Ureter (tissue), 1 donor: ENCODE results near the gene HLA-DOA. TPM values are rescaled to one million over a fixed set of nuclear protein-coding genes. Genes with fewer than 3 reads are reported as not detected.

Source experiments
- DNase-seq: peaks from one replicate; pipeline ENCODE4 v3.0.0-alpha.2; 2020; ENCODE audit warnings: low spot score
- total RNA-seq: library from RNA; stranded (reverse); gene quantifications from one replicate; pipeline ENCODE4 v1.2.4, GENCODE V29; 2023
- donor health status: DM: yes; HTN: yes; CAD: no.

Gene HLA-DOA
- total RNA-seq, 1 donor from 2014 or later = 25.6 TPM

- DNase-seq = no peak
Measured at GRCh38 chr6:33017018-33017417, 7.6 kb upstream of the HLA-DOA start.

DNA sequence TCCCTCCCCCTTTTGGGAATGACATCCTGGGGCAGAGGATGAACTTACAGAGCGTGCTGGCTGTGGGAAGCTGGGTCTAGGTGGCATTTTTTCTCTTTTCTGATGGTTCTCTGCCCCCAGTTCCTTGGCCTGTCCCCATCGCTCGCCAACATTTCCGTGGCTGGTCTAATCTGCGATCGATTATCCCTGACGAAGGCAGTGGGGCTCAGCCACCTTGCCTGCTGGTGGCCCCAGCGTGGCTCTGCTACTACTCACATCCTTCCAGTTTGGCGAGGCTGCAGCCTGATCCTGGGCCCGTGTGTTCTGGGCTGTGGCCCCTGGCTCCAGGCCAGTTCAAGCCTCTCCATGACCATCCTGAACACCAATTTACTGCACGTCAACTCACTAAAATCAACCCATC is 6.4 kb upstream of the HLA-DOA start:
- no peak for DNase-seq

- peak; percentile 79 for DNase-seq
Measured at GRCh38 chr6:33014841-33015634, 5.6 kb upstream of the HLA-DOA start.

- DNase-seq = no peak
Measured at GRCh38 chr6:33013608-33014007, 4.2 kb upstream of the HLA-DOA start.

DNA sequence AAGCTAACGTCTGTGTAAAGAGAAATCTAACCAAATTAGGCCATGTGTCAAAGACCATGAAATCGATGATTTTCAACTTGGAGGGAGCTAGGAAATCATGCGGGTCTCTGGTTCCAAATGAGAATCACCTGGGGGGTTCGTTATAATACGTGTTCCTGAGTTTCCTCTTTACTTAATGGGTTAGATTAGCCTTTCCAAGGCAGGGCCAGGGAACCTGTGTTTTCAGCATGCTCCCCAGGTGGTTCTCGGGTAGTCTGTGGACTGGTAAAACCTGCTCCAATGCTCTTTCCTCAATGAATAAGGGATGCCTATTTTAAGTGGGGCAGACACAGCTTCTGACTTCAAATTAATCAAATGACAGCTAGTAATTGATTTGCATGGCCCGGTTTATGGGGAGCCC is 965 bp upstream of the HLA-DOA start:
- no peak for DNase-seq

DNA sequence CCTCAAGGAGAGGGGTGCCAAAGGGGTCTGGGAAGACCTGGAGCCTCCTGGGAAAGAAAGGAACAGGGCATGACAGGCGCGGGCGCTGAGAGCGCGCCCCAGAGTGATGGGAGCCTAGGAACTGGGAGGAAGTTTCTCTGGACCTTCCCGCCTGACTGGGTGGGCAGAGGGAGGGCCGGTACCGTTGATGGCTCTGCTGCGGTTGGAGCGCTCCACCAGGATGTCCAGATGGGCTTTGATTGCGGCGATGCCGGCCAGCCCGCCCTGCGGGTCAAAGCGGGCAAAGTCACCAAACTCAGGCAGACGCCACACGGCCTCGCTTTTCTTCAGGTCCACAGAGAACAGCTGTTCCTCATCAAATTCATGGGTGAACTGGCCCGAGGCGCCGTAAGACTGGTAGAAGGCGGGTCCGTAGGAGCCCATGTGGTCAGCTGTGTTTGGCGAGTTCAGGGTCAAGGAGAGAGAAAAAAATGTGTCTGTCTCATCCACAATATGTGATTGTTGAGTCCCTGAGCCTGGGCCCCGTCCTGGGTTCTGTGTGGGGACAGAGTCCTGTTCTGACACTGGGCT is 1.5 kb downstream of the HLA-DOA start:
- DNase-seq = no peak

DNA sequence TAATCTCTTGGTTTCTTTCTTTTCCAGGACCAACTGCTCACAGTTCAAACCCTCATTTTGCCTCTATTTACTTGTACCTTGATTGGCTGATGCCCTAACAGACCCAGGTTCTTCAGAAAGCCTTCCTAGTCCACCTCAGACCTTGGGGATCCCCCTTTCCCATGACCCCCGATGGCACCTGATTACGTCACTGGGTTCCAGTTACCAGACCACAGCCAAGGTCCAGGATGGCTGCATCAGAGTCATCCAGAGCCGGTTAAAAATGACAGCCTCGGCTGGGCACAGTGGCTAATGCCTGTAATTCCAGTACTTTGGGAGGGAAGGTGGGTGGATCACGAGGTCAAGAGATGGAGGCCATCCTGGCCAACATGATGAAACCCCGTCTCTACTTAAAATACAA is 4.5 kb downstream of the HLA-DOA start:
- no peak for DNase-seq

DNA sequence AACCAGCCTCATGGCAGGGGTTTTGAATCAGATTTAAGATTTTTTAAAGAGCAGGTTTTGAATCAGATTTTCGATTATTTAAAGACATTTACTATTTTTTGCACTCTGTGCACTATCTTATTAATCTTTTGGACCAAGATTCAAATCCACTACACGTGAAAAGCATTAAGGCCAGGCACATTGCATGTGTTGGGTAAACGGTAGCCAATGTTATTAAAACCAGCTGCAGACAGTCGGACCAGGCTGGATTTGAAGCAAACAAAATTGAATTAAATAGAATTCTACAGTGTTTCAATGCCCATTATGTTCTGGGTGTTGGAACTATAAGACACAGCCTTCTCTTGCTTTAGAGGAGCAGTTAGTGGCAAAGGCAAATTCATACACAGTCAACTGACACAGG is 7.7 kb downstream of the HLA-DOA start:
- DNase-seq = no peak

GRCh38 chr6:33000055-33000454 is 9.3 kb downstream of the HLA-DOA start:
- no peak for DNase-seq

DNA sequence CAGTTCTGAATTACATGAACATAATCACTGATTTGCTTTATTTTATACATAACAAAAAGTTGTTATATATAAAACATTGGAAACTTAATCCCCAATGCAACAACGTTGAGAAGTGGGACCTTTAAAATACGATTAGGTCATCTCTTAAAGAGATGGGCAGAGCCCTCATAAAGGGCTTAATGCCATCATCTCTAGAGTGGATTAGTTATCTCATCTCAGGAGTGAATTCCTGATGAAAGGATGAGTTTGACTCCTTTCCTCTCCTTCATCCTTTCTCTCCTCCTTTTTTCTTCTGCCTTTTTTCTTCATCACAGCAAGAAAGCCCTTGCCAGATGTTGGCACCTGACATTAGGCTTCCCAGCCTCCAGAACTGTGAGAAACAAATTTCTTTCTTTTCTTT is 13.9 kb downstream of the HLA-DOA start:
- no peak for DNase-seq

GRCh38 chr6:32993363-32993973 is 15.9 kb downstream of the HLA-DOA start:
- no peak for DNase-seq

DNA sequence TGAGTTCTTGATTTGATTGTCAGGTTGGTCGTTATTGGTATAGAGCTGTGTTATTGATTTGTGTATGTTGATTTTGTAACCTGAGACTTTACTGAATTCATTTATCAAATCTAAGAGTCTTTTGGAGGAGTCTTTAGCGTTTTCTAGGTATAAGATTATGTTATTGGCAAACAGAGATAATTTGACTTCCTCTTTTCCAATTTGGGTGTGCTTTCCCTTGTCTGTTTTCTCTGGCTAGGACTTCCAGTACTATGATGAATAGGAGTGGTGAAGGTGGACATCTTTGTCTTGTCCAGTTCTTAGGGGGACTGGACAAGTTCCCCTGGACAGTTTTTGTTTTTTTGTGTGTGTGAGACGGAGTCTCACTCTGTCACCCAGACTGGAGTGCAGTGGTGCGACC is 17.4 kb downstream of the HLA-DOA start:
- DNase-seq = no peak

DNA sequence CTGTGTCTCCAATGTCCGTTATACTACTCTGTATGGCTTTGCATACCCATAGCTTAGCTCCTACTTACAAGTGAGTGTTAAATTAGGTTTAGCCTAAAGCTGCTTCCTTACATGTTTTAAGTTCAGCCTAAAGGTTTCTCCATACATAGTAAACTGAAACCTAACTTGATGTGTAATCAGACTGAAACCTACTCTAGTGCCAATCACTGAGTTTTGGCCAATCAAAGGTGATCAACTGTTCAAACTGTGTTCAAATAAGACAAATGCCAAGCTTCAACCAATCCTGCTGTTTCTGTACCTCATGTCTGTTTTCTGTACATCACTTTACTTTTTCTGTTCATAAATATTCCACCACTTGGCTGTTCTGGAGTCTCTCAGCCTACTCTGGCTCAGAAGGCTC is 20.0 kb downstream of the HLA-DOA start:
- DNase-seq = no peak

- peak; percentile 92 for DNase-seq
Measured at GRCh38 chr6:32984622-32985389, 24.6 kb downstream of the HLA-DOA start.

DNA sequence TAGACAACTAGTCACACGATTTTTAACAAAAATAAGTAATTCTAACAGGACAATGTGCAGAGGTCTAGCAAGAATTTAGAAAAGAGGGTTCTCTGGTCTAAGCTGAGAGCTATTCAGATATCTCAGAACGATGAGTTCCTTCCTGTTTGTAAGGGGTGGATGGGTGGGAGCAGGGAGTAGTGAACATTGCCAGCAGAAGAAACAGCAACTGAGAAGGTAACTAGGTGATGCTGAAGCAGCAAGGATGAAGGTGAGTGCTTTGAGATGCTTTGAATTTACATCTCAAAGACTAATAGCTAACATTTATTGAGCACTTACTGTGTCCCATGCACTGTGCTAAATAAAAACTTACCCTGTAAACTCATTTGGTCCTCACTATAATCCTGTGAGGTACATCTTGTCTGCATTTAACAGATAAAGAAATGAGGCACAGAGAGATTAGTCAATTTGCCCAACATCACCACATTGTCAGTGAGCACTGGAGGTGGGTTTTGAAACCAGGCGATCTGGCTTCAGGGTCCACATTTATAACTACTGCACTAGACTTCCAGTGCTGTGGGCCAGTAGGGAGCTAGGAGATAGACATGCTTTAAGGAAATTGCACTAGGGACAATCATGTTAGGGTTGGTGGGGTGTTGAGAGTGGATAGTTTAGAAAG is 25.3 kb downstream of the HLA-DOA start:
- no peak for DNase-seq

DNA sequence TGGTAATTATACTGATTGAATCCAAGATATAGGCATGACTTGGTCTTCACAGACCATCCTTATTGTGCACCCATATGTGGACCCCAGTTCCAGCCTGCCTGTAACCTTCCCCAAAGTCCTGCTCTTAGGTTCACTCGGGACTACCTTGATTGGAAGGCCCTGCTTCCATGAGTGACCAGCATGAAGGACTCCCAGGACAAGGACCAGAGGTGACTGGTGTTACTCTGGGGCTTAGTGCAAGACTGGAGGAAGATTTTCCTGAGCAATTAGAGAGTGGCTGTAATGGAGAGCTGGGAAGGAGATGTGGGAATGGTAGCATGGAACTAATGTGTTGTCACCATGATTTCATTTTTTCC is 25.9 kb downstream of the HLA-DOA start:
- no peak for DNase-seq

- no peak for DNase-seq
Measured at GRCh38 chr6:32982702-32983492, 26.5 kb downstream of the HLA-DOA start.

- DNase-seq = no peak
Measured at GRCh38 chr6:32982084-32982701, 27.2 kb downstream of the HLA-DOA start.

DNA sequence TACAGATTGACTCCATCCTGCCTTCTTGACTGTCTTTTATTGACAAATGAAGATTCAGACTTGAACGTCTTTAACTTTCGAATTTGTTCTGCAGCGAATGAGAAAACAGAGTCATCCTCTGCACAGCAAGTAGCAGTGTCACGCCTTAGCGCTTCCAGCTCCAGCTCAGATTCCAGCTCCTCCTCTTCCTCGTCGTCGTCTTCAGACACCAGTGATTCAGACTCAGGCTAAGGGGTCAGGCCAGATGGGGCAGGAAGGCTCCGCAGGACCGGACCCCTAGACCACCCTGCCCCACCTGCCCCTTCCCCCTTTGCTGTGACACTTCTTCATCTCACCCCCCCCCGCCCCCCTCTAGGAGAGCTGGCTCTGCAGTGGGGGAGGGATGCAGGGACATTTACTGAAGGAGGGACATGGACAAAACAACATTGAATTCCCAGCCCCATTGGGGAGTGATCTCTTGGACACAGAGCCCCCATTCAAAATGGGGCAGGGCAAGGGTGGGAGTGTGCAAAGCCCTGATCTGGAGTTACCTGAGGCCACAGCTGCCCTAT is 28.8 kb downstream of the HLA-DOA start:
- DNase-seq = no peak

- no peak for DNase-seq
Measured at GRCh38 chr6:32979720-32980487, 29.5 kb downstream of the HLA-DOA start.
